SU-DHL-6 (cell line): ENCODE measurements around the gene TBATA.

Experiments
- H2AFZ ChIP-seq: fragments of 200-600 bp; sonication (generic); 2 replicates; pipeline ENCODE4 v1.6.1; 2014; ENCODE audit warnings: low read depth, mild to moderate bottlenecking, moderate library complexity, mixed read lengths, antibody characterized with exemption, low read length; ENCODE audit not compliant: severe bottlenecking
- H3F3A ChIP-seq: fragments of 200-600 bp; shearing (Covaris generic); 2 replicates; pipeline ENCODE4 v1.6.0; 2016; ENCODE audit warnings: antibody characterized with exemption, mild to moderate bottlenecking; ENCODE audit not compliant: insufficient read depth
- H3K27ac ChIP-seq: fragments of 200-600 bp; sonication (generic); 2 replicates; pipeline ENCODE4 v1.5.1; 2016; ENCODE audit warnings: low read depth, mild to moderate bottlenecking, low read length, moderate library complexity, mixed read lengths
- H3K27me3 ChIP-seq: fragments of 200-600 bp; sonication (generic), shearing (Covaris generic); 2 replicates; pipeline ENCODE4 v1.6.0; 2014; ENCODE audit warnings: mild to moderate bottlenecking, low read length
- H3K36me3 ChIP-seq: fragments of 200-600 bp; sonication (generic); 2 replicates; pipeline ENCODE4 v1.6.1; 2014; ENCODE audit warnings: mild to moderate bottlenecking, low read length, mixed read lengths
- H3K4me2 ChIP-seq: fragments of 300-600, 200-600 bp; shearing (Covaris generic), sonication (generic); 2 replicates; pipeline ENCODE4 v1.6.0; 2014; ENCODE audit warnings: low read length, low read depth, mild to moderate bottlenecking; ENCODE audit not compliant: poor library complexity, severe bottlenecking
- H3K4me3 ChIP-seq: fragments of 200-600 bp; sonication (generic); 2 replicates; pipeline ENCODE4 v1.5.1; 2014; ENCODE audit warnings: antibody characterized with exemption, low read length, mild to moderate bottlenecking, mixed read lengths; ENCODE audit not compliant: insufficient read depth, poor library complexity, severe bottlenecking
- H3K79me2 ChIP-seq: fragments of 200-600 bp; sonication (generic); 2 replicates; pipeline ENCODE4 v1.6.1; 2014; ENCODE audit warnings: mild to moderate bottlenecking, low read length, moderate library complexity; ENCODE audit not compliant: insufficient read depth
- H3K9ac ChIP-seq: fragments of 200-600 bp; sonication (generic); 2 replicates; pipeline ENCODE4 v1.7.0; 2014; ENCODE audit warnings: mild to moderate bottlenecking, low read length
- H3K9me2 ChIP-seq: fragments of 200-600 bp; sonication (generic); replicated peaks from 2 replicates; pipeline ENCODE4 v1.6.1; 2014; ENCODE audit warnings: low read length; ENCODE audit not compliant: insufficient read depth
- H3K9me3 ChIP-seq: fragments of 200-600 bp; sonication (generic); 2 replicates; pipeline ENCODE4 v1.6.1; 2014; ENCODE audit warnings: low read length, mixed read lengths; ENCODE audit not compliant: insufficient read depth
- H4K20me1 ChIP-seq: fragments of 200-600 bp; sonication (generic); 2 replicates; pipeline ENCODE4 v1.6.1; 2014; ENCODE audit warnings: low read depth, mild to moderate bottlenecking, antibody characterized with exemption, low read length, moderate library complexity, mixed read lengths
- EZH2phosphoT487 ChIP-seq: fragments of 200-600 bp; sonication (generic), shearing (Covaris generic); conservative IDR thresholded peaks from 2 replicates; pipeline ENCODE4 v1.6.1; 2018; ENCODE audit warnings: mild to moderate bottlenecking, antibody characterized with exemption, low read length, moderate library complexity, mixed read lengths
- TF ChIP-seq, protein P1 (sequence below): fragments of 200-600 bp; sonication (generic); IDR thresholded peaks from one replicate; pipeline ENCODE4 v1.5.1; 2017; ENCODE audit warnings: antibody characterized with exemption, mild to moderate bottlenecking, low read length, moderate library complexity; ENCODE audit not compliant: insufficient read depth, poor library complexity, severe bottlenecking

TBATA gene

DNA sequence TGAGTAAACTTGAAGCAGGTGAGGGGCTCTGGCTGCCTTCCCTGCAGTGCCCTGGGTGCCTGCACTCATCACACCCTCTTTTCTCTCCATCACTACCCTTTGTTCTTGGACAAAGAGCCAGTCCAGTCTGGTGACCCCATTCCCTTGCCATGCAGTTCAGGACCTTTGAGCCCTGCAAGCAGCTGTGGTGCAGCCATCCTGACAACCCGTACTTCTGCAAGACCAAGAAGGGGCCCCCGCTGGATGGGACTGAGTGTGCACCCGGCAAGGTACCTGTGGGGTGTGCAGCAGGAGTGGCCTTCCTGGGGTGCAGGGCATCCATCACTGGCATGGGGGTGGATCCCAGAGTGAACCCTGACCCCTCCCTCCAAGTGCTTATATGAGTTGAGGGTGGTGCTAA lies 48.7 kb downstream of the TBATA start:
- H3K36me3 ChIP-seq, result no peaks in the 10 kb centered on the region
- H3K9me2 ChIP-seq, result no peaks in the 10 kb centered on the region
- H3K4me3 ChIP-seq, result no peak overlapping the region
- H3F3A ChIP-seq, result no peaks in the 10 kb centered on the region
- H3K79me2 ChIP-seq, result no peaks in the 10 kb centered on the region
- no peak overlapping the region for H3K4me2 ChIP-seq
- H3K9ac ChIP-seq, result no peak overlapping the region
- H3K27ac ChIP-seq, result no peak overlapping the region
- H3K27me3 ChIP-seq, result no peaks in the 10 kb centered on the region
- TF ChIP-seq, protein P1, sequence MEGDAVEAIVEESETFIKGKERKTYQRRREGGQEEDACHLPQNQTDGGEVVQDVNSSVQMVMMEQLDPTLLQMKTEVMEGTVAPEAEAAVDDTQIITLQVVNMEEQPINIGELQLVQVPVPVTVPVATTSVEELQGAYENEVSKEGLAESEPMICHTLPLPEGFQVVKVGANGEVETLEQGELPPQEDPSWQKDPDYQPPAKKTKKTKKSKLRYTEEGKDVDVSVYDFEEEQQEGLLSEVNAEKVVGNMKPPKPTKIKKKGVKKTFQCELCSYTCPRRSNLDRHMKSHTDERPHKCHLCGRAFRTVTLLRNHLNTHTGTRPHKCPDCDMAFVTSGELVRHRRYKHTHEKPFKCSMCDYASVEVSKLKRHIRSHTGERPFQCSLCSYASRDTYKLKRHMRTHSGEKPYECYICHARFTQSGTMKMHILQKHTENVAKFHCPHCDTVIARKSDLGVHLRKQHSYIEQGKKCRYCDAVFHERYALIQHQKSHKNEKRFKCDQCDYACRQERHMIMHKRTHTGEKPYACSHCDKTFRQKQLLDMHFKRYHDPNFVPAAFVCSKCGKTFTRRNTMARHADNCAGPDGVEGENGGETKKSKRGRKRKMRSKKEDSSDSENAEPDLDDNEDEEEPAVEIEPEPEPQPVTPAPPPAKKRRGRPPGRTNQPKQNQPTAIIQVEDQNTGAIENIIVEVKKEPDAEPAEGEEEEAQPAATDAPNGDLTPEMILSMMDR, result no peak
- no peak for TF ChIP-seq EZH2phosphoT487
- no peaks in the 10 kb centered on the region for H4K20me1 ChIP-seq
- H2AFZ ChIP-seq, result no peak overlapping the region
- no peaks in the 10 kb centered on the region for H3K9me3 ChIP-seq

DNA sequence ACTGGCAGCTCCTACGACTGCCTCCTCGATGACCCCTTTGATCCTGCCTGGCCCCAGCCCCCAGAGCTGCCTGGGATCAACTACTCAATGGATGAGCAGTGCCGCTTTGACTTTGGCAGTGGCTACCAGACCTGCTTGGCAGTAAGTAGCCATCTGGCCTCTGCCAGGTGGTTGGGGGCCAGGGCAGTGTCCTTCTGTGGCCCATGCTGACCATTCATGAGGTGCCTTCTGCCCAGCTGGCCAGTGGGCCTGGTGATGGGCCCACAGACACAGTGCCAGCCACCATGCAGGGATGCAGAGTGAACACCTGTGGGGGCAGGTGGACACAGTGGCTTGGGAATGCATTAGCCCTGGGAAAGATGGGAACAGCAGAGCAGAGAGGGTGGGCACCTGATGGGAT lies 50.0 kb downstream of the TBATA start:
- Histone ChIP-seq H3K27ac (no peak overlapping the region), H3K4me3 (no peak overlapping the region), H3F3A (no peaks in the 10 kb centered on the region), H3K9me2 (no peaks in the 10 kb centered on the region), H3K9me3 (no peaks in the 10 kb centered on the region), H3K9ac (no peak overlapping the region), H2AFZ (no peak overlapping the region), H3K4me2 (no peak overlapping the region), H3K36me3 (no peaks in the 10 kb centered on the region), H3K79me2 (no peaks in the 10 kb centered on the region), H4K20me1 (no peaks in the 10 kb centered on the region), H3K27me3 (no peaks in the 10 kb centered on the region)
- TF ChIP-seq, protein P1, result no peak
- TF ChIP-seq EZH2phosphoT487, result no peak

DNA sequence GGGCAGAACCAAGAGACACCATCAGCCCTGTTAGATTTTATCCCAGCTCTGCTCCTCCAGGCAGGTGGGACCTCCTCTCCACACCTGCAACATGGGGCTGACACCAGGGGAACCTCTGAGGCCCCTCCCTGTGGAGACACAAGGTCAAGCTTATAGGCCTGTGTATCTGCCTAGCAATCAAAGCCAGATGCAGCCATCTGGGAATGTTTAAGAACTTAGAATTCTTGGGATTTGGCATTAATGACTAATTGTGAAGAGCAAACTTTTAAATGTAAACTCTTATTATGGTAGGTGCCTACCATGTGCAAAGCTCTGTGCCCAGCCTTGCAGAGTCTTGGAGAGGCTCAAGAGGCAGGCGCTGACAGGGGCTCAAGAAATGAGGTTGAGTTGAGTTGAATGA lies 52.1 kb downstream of the TBATA start:
- Histone ChIP-seq H3K36me3 (no peaks in the 10 kb centered on the region), H3K27me3 (no peaks in the 10 kb centered on the region), H3K9me3 (no peaks in the 10 kb centered on the region), H3K4me2 (no peak overlapping the region), H3K79me2 (no peaks in the 10 kb centered on the region), H3K27ac (no peak overlapping the region), H4K20me1 (no peaks in the 10 kb centered on the region), H3K4me3 (no peak overlapping the region), H2AFZ (no peak overlapping the region), H3K9me2 (no peaks in the 10 kb centered on the region), H3F3A (no peaks in the 10 kb centered on the region), H3K9ac (no peak overlapping the region)
- TF ChIP-seq, protein P1, result no peak

DNA sequence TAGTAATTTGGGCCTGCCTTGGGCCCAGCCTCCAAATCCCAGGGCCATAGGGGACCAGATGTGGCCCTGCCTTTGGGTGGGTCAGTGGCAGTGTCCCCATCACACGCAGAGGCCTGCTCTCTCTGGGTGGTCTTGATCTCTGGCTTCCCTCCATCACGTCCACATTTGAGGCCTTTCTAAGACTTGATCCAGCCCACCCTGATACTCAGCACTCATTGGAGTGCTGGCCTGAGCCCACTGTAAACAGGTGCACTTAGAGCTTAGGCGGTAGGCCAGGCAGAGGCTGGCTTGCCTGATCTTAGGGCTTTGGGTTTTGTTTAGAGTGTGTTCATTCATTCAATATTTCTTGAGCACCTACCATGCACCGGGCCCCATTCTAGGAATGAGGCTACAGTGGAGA lies 52.6 kb downstream of the TBATA start:
- no peaks in the 10 kb centered on the region for H4K20me1 ChIP-seq
- no peaks in the 10 kb centered on the region for H3K36me3 ChIP-seq
- no peaks in the 10 kb centered on the region for H3K9me2 ChIP-seq
- no peak overlapping the region for H3K27ac ChIP-seq
- no peak overlapping the region for H2AFZ ChIP-seq
- no peaks in the 10 kb centered on the region for H3K79me2 ChIP-seq
- H3K27me3 ChIP-seq, result no peaks in the 10 kb centered on the region
- no peak overlapping the region for H3K4me3 ChIP-seq
- no peak overlapping the region for H3K4me2 ChIP-seq
- no peak overlapping the region for H3K9ac ChIP-seq
- no peaks in the 10 kb centered on the region for H3K9me3 ChIP-seq
- TF ChIP-seq, protein P1, result no peak
- no peak for TF ChIP-seq EZH2phosphoT487
- no peaks in the 10 kb centered on the region for H3F3A ChIP-seq
